Measurements from ENCODE around the gene MARS2. TPM values are rescaled to one million over a fixed set of nuclear protein-coding genes. Genes with fewer than 3 reads are reported as not detected.
"Not testable (repeated sequence)": the region's sequence is repeated elsewhere in the genome, so short reads cannot be mapped to it uniquely, and the experiment has no call there.

Gene MARS2
- total and polyA plus RNA-seq, 2 donors (not counting 1 experiment from before 2014, with no cell fraction given), result 1.5 to 3.3 TPM

DNA sequence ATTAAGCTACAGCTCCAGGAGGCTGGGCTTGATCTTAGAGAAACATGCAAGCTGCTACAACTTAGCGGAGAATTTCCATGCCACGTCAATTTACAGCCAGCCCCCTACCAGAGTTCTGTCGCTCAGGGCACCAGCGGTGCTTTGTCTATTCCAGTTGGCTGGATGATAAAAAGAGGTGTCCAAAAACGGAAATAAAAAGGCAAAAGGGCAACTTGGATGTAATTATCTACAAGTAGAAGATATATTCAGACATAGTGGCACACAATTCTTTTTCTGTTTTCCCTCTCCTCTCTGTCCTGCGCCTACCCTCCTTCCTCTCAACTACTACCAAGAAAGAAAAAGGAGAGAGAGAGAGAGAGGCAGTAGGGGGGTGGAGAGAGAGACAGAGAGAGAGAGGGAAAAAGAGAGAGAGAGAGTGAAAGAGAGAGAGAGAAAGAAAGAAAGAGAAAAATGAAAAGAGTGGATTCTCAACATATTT lies 29.4 kb upstream of the MARS2 start:
- no peaks in the 10 kb centered on the region for H3K79me2 ChIP-seq (ENCODE audit: control insufficient read depth, insufficient read depth, low read length)
- DNase-seq (ENCODE audit: low read depth in 2 of 2), result peak; percentile 85 to 88
- peak overlapping the region; percentile 76 for H3K4me2 ChIP-seq (ENCODE audit: extremely low read depth, insufficient read depth, low read length)
- no peaks in the 10 kb centered on the region for H4K20me1 ChIP-seq (ENCODE audit: control insufficient read depth, extremely low read depth, insufficient read depth, low read length)
- peak overlapping the region; percentile 55 for H3K27ac ChIP-seq (ENCODE audit: insufficient read depth, low read length)
- no peaks in the 10 kb centered on the region for H3K36me3 ChIP-seq (ENCODE audit: control insufficient read depth, insufficient read depth, low read length)
- H3K9ac ChIP-seq (ENCODE audit: insufficient read depth, low read length), result no peak overlapping the region
- TF ChIP-seq EZH2 (IDR thresholded peaks at IDR 0.05; ENCODE audit: low read length, missing control alignments), result no peak
- TF ChIP-seq CTCF (conservative IDR thresholded peaks at IDR 0.05 in 1 of 2, IDR thresholded peaks at IDR 0.05 in 1 of 2; ENCODE audit: low read depth in 1 of 2, low read length in 2 of 2), result no peak
- peak overlapping the region; percentile 45 to 71 (median 58) for H3K4me3 ChIP-seq (replicated peaks in 1 of 4; ENCODE audit: control extremely low read depth in 1 of 4, insufficient read depth in 1 of 4, low read depth in 3 of 4, low read length in 4 of 4)
- no peaks in the 10 kb centered on the region for H3K4me1 ChIP-seq (ENCODE audit: control insufficient read depth, extremely low read depth, insufficient read depth, low read length)
- no peaks in the 10 kb centered on the region for H3K9me3 ChIP-seq (ENCODE audit: control insufficient read depth, insufficient read depth, low read depth, low read length)
- H3K27me3 ChIP-seq (ENCODE audit: control insufficient read depth, insufficient read depth, low read length), result no peaks in the 10 kb centered on the region
- H2AFZ ChIP-seq (ENCODE audit: low read length), result peak overlapping the region; percentile 92

DNA sequence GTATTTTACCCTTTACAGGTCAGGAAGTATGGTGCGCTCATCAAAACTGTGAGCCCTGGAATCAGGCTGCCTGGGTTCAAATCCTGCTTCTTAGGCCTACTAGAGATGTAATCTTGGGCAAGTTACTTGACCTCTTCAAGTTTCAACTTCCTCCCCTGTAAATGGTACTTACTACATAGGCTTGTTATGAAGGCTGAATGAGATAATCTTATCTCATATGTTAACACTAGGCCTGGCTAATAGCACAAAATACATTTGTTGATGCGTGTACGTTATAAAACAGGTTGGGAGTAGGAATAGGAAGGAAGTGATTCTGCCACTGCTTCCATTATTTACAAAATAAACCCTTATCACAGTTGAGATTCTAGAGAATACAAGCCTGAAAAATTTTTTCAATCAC lies 28.1 kb upstream of the MARS2 start:
- Histone ChIP-seq H3K9me3 (ENCODE audit: control insufficient read depth, insufficient read depth, low read depth, low read length) (no peaks in the 10 kb centered on the region), H2AFZ (ENCODE audit: low read length) (no peak overlapping the region), H3K27me3 (ENCODE audit: control insufficient read depth, insufficient read depth, low read length) (no peaks in the 10 kb centered on the region), H3K4me2 (ENCODE audit: extremely low read depth, insufficient read depth, low read length) (no peak overlapping the region), H3K27ac (ENCODE audit: insufficient read depth, low read length) (no peak overlapping the region), H3K4me1 (ENCODE audit: control insufficient read depth, extremely low read depth, insufficient read depth, low read length) (no peaks in the 10 kb centered on the region), H4K20me1 (ENCODE audit: control insufficient read depth, extremely low read depth, insufficient read depth, low read length) (no peaks in the 10 kb centered on the region), H3K9ac (ENCODE audit: insufficient read depth, low read length) (no peak overlapping the region), H3K4me3 (replicated peaks in 1 of 4; ENCODE audit: control extremely low read depth in 1 of 4, insufficient read depth in 1 of 4, low read depth in 3 of 4, low read length in 4 of 4) (no peak overlapping the region), H3K79me2 (ENCODE audit: control insufficient read depth, insufficient read depth, low read length) (no peaks in the 10 kb centered on the region), H3K36me3 (ENCODE audit: control insufficient read depth, insufficient read depth, low read length) (no peaks in the 10 kb centered on the region)
- TF ChIP-seq EZH2 (IDR thresholded peaks at IDR 0.05; ENCODE audit: low read length, missing control alignments) (no peak), CTCF (conservative IDR thresholded peaks at IDR 0.05 in 1 of 2, IDR thresholded peaks at IDR 0.05 in 1 of 2; ENCODE audit: low read depth in 1 of 2, low read length in 2 of 2) (no peak)
- no peak for DNase-seq (ENCODE audit: low read depth in 2 of 2)

GRCh38 chr2:197677483-197677882 lies 27.7 kb upstream of the MARS2 start:
- no peak overlapping the region for H3K27ac ChIP-seq (ENCODE audit: insufficient read depth, low read length)
- no peaks in the 10 kb centered on the region for H3K79me2 ChIP-seq (ENCODE audit: control insufficient read depth, insufficient read depth, low read length)
- no peak overlapping the region for H2AFZ ChIP-seq (ENCODE audit: low read length)
- DNase-seq (ENCODE audit: low read depth in 2 of 2), result peak; percentile 12 to 31
- H3K9ac ChIP-seq (ENCODE audit: insufficient read depth, low read length), result no peak overlapping the region
- no peaks in the 10 kb centered on the region for H4K20me1 ChIP-seq (ENCODE audit: control insufficient read depth, extremely low read depth, insufficient read depth, low read length)
- no peak overlapping the region for H3K4me2 ChIP-seq (ENCODE audit: extremely low read depth, insufficient read depth, low read length)
- TF ChIP-seq CTCF (conservative IDR thresholded peaks at IDR 0.05 in 1 of 2, IDR thresholded peaks at IDR 0.05 in 1 of 2; ENCODE audit: low read depth in 1 of 2, low read length in 2 of 2) (no peak), EZH2 (IDR thresholded peaks at IDR 0.05; ENCODE audit: low read length, missing control alignments) (no peak)
- no peak overlapping the region for H3K4me3 ChIP-seq (replicated peaks in 1 of 4; ENCODE audit: control extremely low read depth in 1 of 4, insufficient read depth in 1 of 4, low read depth in 3 of 4, low read length in 4 of 4)
- no peaks in the 10 kb centered on the region for H3K9me3 ChIP-seq (ENCODE audit: control insufficient read depth, insufficient read depth, low read depth, low read length)
- no peaks in the 10 kb centered on the region for H3K27me3 ChIP-seq (ENCODE audit: control insufficient read depth, insufficient read depth, low read length)
- no peaks in the 10 kb centered on the region for H3K36me3 ChIP-seq (ENCODE audit: control insufficient read depth, insufficient read depth, low read length)
- H3K4me1 ChIP-seq (ENCODE audit: control insufficient read depth, extremely low read depth, insufficient read depth, low read length), result no peaks in the 10 kb centered on the region

DNA sequence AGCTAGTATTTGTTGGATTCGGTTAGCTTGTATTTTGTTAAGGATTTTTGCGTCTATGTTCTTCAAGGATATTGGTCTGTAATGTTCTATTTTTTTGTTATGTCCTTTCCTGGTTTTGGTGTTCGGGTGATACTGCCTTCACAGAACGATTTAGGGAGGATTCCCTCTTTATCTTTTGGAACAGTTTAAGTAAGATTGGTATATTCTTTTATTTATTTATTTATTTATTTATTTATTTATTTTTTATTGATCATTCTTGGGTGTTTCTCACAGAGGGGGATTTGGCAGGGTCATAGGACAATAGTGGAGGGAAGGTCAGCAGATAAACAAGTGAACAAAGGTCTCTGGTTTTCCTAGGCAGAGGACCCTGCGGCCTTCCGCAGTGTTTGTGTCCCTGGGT lies 10.0 kb upstream of the MARS2 start:
- H3K9ac ChIP-seq (ENCODE audit: insufficient read depth, low read length); H3K4me2 ChIP-seq (ENCODE audit: extremely low read depth, insufficient read depth, low read length); H3K4me1 ChIP-seq (ENCODE audit: control insufficient read depth, extremely low read depth, insufficient read depth, low read length); H4K20me1 ChIP-seq (ENCODE audit: control insufficient read depth, extremely low read depth, insufficient read depth, low read length); H3K36me3 ChIP-seq (ENCODE audit: control insufficient read depth, insufficient read depth, low read length); H3K9me3 ChIP-seq (ENCODE audit: control insufficient read depth, insufficient read depth, low read depth, low read length); H3K27ac ChIP-seq (ENCODE audit: insufficient read depth, low read length); H3K79me2 ChIP-seq (ENCODE audit: control insufficient read depth, insufficient read depth, low read length); H3K4me3 ChIP-seq (replicated peaks in 1 of 4; ENCODE audit: control extremely low read depth in 1 of 4, insufficient read depth in 1 of 4, low read depth in 3 of 4, low read length in 4 of 4); DNase-seq (ENCODE audit: low read depth in 2 of 2); H3K27me3 ChIP-seq (ENCODE audit: control insufficient read depth, insufficient read depth, low read length); H2AFZ ChIP-seq (ENCODE audit: low read length): not testable (repeated sequence)

DNA sequence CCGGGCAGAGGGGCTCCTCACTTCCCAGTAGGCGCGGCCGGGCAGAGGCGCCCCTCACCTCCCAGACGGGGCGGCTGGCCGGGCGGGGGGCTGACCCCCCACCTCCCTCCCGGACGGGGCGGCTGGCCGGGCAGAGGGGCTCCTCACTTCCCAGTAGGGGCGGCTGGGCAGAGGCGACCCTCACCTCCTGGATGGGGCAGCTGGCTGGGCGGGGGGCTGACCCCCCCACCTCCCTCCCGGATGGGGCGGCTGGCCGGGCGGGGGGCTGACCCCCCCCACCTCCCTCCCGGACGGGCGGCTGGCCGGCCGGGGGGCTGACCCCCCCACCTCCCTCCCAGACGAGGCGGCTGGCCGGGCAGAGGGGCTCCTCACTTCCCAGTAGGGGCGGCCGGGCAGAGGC lies 9.2 kb upstream of the MARS2 start:
- not testable (repeated sequence) for H3K79me2 ChIP-seq (ENCODE audit: control insufficient read depth, insufficient read depth, low read length); H2AFZ ChIP-seq (ENCODE audit: low read length); DNase-seq (ENCODE audit: low read depth in 2 of 2); H3K27me3 ChIP-seq (ENCODE audit: control insufficient read depth, insufficient read depth, low read length); H3K36me3 ChIP-seq (ENCODE audit: control insufficient read depth, insufficient read depth, low read length); H3K9ac ChIP-seq (ENCODE audit: insufficient read depth, low read length); H3K4me1 ChIP-seq (ENCODE audit: control insufficient read depth, extremely low read depth, insufficient read depth, low read length); H3K27ac ChIP-seq (ENCODE audit: insufficient read depth, low read length); H3K9me3 ChIP-seq (ENCODE audit: control insufficient read depth, insufficient read depth, low read depth, low read length); H3K4me2 ChIP-seq (ENCODE audit: extremely low read depth, insufficient read depth, low read length); H3K4me3 ChIP-seq (replicated peaks in 1 of 4; ENCODE audit: control extremely low read depth in 1 of 4, insufficient read depth in 1 of 4, low read depth in 3 of 4, low read length in 4 of 4); H4K20me1 ChIP-seq (ENCODE audit: control insufficient read depth, extremely low read depth, insufficient read depth, low read length)

Measured in fibroblast of lung (primary cell).